Dendritic cell treated with granulocyte-macrophage colony-stimulating factor and Interleukin-4, amounts not matched to agents 40 ng/mL and 50 ng/mL, for 4 days (primary cell): Measurements from ENCODE around the gene INPP5K.
A peak's percentile ranks its signal among the peaks of the same experiment; 100 is the strongest.

Experiments
- H3K27ac Mint-ChIP-seq: one replicate; pipeline ENCODE4 v1.8.0; 2022; ENCODE audit warnings: mild to moderate bottlenecking, mixed read lengths
- H3K27me3 Mint-ChIP-seq: one replicate; pipeline ENCODE4 v1.8.0; 2022; ENCODE audit warnings: mild to moderate bottlenecking, mixed read lengths
- H3K36me3 Mint-ChIP-seq: one replicate; pipeline ENCODE4 v1.8.0; 2022; ENCODE audit warnings: low read depth, mixed read lengths
- H3K4me1 Mint-ChIP-seq: one replicate; pipeline ENCODE4 v1.8.0; 2022; ENCODE audit warnings: low read depth, mixed read lengths
- H3K4me3 Mint-ChIP-seq: one replicate; pipeline ENCODE4 v1.8.0; 2022; ENCODE audit warnings: mild to moderate bottlenecking, moderate library complexity, mixed read lengths
- H3K9me3 Mint-ChIP-seq: one replicate; pipeline ENCODE4 v1.8.0; 2022; ENCODE audit warnings: mixed read lengths
- intact Hi-C: fragments of 100-400 bp; cut with micrococcal nuclease; formaldehyde crosslinking; loops from one replicate; pipeline ENCODE4 v1.15.0; 2022

The INPP5K gene

DNA sequence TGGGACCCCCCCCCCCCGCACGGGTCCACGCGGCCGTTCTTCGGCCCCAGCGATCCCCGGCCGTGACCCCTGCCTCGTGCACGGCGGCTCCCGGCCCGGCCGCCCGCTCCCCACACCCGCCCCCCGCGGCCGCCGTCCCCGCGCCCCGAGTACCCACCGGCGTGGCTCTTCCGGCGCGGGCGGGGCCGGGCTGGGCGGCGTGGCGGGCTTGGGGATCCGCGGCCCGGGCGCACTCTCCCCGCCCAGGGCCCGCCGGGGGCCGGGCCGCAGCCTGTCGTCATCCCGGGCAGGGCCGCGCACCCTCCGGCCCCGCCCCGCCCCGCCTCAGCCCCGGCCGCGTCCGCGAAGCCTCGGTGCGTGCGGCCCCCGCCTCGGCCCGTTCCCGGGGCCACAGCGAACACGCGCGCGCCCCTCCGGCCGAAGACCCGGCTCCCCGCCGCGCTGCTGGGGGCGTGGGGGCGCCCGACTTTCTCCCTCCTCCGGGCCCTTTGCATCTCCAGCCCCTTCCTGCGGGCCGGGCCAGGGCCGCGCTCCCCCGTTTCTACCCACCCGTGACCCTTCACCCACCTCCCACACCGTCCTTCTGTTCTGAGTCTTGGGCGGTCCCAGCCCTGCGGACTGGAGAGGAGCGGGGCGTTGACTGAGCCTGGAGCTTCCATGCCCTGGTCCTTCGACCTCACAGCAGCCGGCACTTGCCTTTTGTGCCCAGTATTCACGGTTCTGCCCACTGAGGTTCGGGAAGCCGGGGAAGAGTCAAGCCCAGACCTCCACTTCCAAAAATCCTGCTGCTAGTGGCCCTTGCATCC, 24.8 kb downstream of the INPP5K start:
- peak overlapping the region; percentile 90 for H3K4me3 Mint-ChIP-seq
- intact Hi-C loops: loop anchor here (2.0 kb wide), 2 partner anchors 25 to 35 kb away; partner anchors contain the start of genes CRK and INPP5K
- H3K9me3 Mint-ChIP-seq: no peaks in the 10 kb centered on the region
- H3K4me1 Mint-ChIP-seq: peaks cover 67% of the 10 kb centered on the region
- peaks cover 12% of the 10 kb centered on the region for H3K27me3 Mint-ChIP-seq
- peak overlapping the region; percentile 86 for H3K27ac Mint-ChIP-seq
- H3K36me3 Mint-ChIP-seq: peaks cover 50% of the 10 kb centered on the region

DNA sequence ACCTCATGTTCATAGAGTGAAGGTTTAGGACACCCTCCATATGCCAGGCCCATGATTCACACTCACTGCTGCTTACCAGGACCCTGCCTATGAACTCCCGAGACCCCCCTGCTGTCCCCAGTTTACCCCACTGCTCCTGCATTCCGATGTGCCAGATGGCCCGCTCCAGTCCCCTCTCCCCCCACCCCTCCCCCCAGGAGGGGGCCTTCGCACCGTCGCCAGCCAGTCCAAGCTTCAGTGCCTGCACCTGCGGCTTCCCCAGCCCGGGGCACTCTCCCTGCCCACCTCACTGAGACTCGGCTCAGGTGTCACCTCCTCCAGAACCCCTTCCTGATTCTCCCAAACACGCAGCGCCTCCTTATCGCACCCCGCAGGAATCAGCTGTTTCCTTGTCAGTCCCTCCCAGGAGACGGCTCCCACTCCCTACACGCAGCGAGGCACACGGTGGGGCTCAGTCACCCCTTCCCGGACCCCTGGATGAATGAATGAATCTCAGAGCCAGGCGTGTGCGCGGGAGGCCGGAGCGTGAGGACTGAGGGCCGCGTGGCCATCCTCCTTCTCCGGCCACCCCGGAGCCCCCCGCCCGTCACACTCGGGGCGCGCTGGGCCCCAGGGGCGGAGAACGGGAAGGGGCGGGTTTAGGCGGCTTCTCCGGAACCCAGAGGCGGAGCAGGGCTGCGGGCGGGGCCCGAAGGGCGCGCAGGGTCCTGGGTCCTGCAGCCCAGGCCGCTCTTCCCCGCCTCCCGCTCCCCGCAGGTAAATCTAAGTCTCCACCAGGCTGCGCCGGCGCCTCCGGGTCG, 25.6 kb downstream of the INPP5K start:
- Mint-ChIP-seq H3K27ac (peak overlapping the region; percentile 86), H3K36me3 (peaks cover 42% of the 10 kb centered on the region), H3K4me1 (peaks cover 70% of the 10 kb centered on the region), H3K9me3 (no peaks in the 10 kb centered on the region), H3K4me3 (peak overlapping the region; percentile 82), H3K27me3 (peaks cover 12% of the 10 kb centered on the region)
- intact Hi-C loops: no loop called here

DNA sequence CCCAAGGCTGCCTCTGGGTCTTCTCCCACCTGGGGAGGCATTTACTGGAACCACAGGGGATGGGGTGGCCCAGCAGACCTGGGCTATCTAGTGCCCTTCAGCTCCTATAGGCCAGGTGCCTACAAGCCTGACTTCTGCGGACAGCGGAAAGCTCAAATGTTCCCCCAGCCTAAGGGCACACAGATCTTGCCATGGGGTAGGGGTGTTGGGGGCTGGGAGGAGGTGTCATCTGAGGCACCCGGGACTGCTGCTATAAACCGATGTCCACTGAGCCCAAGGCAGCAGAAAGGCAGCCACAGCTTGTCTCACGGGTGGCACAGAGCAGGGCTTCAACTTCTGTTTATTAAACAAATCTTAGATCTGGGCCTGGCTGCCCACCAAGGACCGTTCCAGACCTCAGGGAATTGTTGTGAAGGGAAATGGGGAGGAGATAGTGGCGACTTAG, 27.6 kb downstream of the INPP5K start:
- H3K36me3 Mint-ChIP-seq: peaks cover 34% of the 10 kb centered on the region
- intact Hi-C loops: no loop called here
- H3K9me3 Mint-ChIP-seq: no peaks in the 10 kb centered on the region
- H3K4me3 Mint-ChIP-seq: peak overlapping the region; percentile 78
- peaks cover 12% of the 10 kb centered on the region for H3K27me3 Mint-ChIP-seq
- peak overlapping the region; percentile 90 for H3K27ac Mint-ChIP-seq
- peaks cover 70% of the 10 kb centered on the region for H3K4me1 Mint-ChIP-seq

- intact Hi-C loops: no loop called here
- Mint-ChIP-seq H3K4me3 (peak overlapping the region; percentile 78), H3K36me3 (peaks cover 40% of the 10 kb centered on the region), H3K27ac (peak overlapping the region; percentile 90), H3K4me1 (peaks cover 63% of the 10 kb centered on the region), H3K27me3 (peaks cover 16% of the 10 kb centered on the region), H3K9me3 (no peaks in the 10 kb centered on the region)
Measured at GRCh38 chr17:1487939-1488825, 28.2 kb downstream of the INPP5K start.

- Mint-ChIP-seq H3K36me3 (peaks cover 51% of the 10 kb centered on the region), H3K27me3 (peaks cover 20% of the 10 kb centered on the region), H3K9me3 (no peaks in the 10 kb centered on the region), H3K4me1 (peaks cover 52% of the 10 kb centered on the region), H3K4me3 (peak overlapping the region; percentile 78), H3K27ac (peak overlapping the region; percentile 90)
- intact Hi-C loops: no loop called here
Measured at GRCh38 chr17:1486802-1487695, 29.4 kb downstream of the INPP5K start.

- peaks cover 55% of the 10 kb centered on the region for H3K36me3 Mint-ChIP-seq
- intact Hi-C loops: no loop called here
- peaks cover 29% of the 10 kb centered on the region for H3K27me3 Mint-ChIP-seq
Measured at GRCh38 chr17:1485423-1486376, 30.7 kb downstream of the INPP5K start.

DNA sequence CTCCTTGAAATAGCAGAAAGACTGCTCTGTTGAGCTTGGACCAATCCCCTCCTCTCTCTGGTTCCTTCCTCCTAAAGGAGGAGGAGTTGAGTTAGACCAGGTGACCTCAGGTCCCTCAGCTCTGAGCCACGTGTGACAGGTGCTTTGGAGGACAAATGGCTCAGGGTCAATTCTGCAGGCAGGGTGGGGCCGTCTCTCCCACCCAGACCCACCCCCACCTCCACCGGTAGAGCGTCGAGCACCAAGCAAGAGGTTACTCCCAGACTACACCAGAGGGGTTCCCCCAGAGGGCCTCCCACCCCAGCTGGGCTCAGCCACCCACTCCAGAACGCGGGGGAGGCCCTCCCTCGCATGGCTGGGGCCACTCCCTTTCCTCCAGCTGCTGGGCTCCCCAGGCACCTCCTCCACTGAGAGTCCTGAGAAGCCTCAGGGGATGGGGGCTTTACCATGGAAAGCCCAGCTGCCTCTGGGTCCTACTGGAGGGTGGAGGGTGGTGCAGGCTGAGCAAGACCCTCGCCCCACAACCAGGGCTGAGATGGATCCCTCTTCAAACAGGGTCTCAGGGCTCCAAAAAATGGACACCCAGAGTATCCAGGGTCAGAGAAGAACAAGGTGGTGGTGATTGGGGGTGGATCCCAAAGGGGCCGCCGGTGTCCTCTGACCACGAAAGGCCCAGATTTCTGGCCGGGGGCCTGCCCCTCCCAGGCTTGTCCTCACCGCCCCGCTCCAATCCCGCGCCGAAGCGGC, 31.6 kb downstream of the INPP5K start:
- Mint-ChIP-seq H3K27ac (peak overlapping the region; percentile 30), H3K27me3 (peaks cover 31% of the 10 kb centered on the region), H3K4me1 (peaks cover 35% of the 10 kb centered on the region), H3K4me3 (peak overlapping the region; percentile 72), H3K36me3 (peaks cover 55% of the 10 kb centered on the region), H3K9me3 (no peaks in the 10 kb centered on the region)
- intact Hi-C loops: no loop called here

More at GRCh38 chr17:1485423-1486376, 30.7 kb downstream of the INPP5K start:
- Mint-ChIP-seq H3K4me1 (peaks cover 43% of the 10 kb centered on the region), H3K9me3 (no peaks in the 10 kb centered on the region), H3K4me3 (peak overlapping the region; percentile 78), H3K27ac (peak overlapping the region; percentile 90)

DNA sequence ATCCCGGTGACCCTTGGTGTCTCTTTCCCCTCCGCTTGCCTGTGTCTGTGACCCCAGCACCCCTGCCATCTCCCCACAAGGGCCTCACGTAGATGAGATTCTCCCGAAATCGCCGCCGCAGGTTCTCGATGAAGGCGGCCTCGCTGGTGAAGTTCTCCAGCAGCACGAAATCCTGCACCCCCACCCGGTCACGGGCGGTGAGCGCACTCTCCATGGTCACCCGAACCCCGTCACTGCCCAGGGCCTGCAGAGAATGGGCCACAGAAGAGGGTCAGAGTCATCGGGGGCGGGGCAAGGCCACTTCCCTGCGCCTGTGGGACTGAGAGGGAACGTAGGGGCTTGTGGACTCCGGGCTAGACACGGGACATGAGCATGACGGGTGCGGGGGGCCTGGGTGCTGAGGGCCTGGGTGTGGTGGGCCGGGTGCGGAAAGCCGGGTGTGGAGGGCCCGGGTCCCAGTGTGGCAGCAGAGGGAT, 32.3 kb downstream of the INPP5K start:
- peaks cover 37% of the 10 kb centered on the region for H3K27me3 Mint-ChIP-seq
- intact Hi-C loops: no loop called here
- H3K4me1 Mint-ChIP-seq: peaks cover 27% of the 10 kb centered on the region
- no peaks in the 10 kb centered on the region for H3K9me3 Mint-ChIP-seq
- H3K27ac Mint-ChIP-seq: peak overlapping the region; percentile 30
- H3K4me3 Mint-ChIP-seq: peak overlapping the region; percentile 72
- peaks cover 55% of the 10 kb centered on the region for H3K36me3 Mint-ChIP-seq

DNA sequence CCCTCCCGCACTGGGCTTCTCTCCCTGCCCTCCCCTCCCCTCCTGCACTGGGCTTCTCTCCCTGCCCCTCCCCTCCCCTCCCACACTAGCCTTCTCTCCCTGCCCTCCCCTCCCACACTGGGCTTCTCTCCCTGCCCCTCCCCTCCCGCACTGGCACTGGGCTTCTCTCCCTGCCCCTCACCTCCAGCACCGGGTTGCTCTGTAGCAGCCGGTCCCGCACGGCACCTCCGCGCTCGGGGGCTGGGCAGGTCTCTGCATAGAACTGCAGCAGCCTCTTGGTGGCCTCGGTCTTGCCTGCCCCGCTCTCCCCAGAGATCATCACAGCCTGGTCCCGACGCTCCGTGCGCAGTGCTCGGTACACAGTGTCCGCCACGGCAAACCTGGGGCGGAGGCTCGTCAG, 33.7 kb downstream of the INPP5K start:
- no peak overlapping the region for H3K4me3 Mint-ChIP-seq
- intact Hi-C loops: no loop called here
- peaks cover 69% of the 10 kb centered on the region for H3K36me3 Mint-ChIP-seq
- H3K27me3 Mint-ChIP-seq: peaks cover 49% of the 10 kb centered on the region
- no peaks in the 10 kb centered on the region for H3K9me3 Mint-ChIP-seq
- H3K4me1 Mint-ChIP-seq: peaks cover 19% of the 10 kb centered on the region
- H3K27ac Mint-ChIP-seq: no peak overlapping the region

DNA sequence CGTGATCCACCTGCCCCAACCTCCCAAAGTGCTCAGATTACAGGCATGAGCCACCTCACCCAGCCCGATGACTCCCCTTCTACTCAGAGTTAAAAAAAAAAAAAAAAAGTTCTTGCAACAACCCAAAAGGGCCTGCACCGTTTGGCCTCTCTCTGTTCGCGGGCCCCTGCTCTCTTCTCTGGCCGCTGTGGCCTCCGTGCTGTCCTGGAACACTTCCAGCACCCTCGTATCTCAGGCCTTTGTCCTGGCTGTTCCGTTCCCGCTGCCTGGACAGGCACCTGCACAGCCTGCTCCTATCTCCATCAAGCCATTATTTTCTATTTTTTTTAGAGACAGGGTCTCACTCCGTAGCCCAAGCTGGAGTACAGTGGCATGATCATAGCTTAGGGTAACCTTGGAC, 34.7 kb downstream of the INPP5K start:
- Mint-ChIP-seq H3K27ac (no peak overlapping the region), H3K9me3 (no peaks in the 10 kb centered on the region), H3K36me3 (peaks cover 78% of the 10 kb centered on the region), H3K4me1 (peaks cover 13% of the 10 kb centered on the region), H3K4me3 (no peak overlapping the region), H3K27me3 (peaks cover 50% of the 10 kb centered on the region)
- intact Hi-C loops: no loop called here

DNA sequence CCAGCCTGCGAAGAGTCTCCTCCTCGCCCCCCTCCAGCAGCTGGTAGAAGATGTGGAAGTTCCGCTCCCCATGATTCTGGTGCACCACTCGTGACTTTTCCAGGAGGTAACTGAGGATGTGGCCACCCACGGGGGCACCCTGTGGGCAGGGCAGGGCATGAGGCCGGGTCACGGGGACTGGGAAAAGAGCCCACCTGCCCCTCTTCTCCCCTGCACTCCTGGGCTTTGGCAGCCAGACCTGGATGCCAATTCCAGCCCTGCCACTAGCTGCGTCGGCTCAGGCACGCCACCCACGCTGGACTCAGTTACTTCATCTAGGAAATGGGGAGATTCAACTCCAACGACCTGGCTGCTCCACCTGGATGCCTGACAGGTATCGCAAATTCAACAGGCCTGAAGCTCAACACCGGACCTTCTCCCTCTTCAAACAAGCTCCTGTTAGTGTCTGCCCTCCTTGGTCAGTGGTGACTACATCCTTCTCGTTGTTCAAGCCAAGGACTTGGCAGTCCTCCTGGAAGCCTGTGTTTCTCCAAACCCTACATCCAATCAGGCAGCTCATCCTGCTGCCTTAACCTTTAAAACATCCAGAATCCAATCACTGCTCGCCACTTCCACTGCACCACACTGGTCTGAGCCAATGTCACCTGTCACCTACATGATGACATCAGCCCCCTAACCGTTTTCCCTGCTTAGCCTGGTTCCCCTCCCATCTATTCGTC, 35.5 kb downstream of the INPP5K start:
- Mint-ChIP-seq H3K27me3 (peaks cover 50% of the 10 kb centered on the region), H3K4me1 (peaks cover 9% of the 10 kb centered on the region), H3K36me3 (peaks cover 87% of the 10 kb centered on the region), H3K27ac (no peak overlapping the region), H3K9me3 (no peaks in the 10 kb centered on the region), H3K4me3 (no peak overlapping the region)
- intact Hi-C loops: no loop called here
